Neutrophil (primary cell): Measurements from ENCODE around the gene CNTNAP2.

Experiments used
- H3K27ac ChIP-seq: fragments of 200-600 bp; sonication (generic); 2 replicates; pipeline ENCODE4 v1.5.1; 2016; ENCODE audit warnings: mild to moderate bottlenecking, moderate library complexity
- H3K27me3 ChIP-seq: fragments of 200-600 bp; sonication (generic); 2 replicates; pipeline ENCODE4 v1.6.0; 2016; ENCODE audit warnings: mild to moderate bottlenecking
- H3K36me3 ChIP-seq: fragments of 200-600 bp; sonication (generic); 2 replicates; pipeline ENCODE4 v1.5.1; 2017
- H3K4me1 ChIP-seq, 2 experiments: fragments of 200-600 bp in 1 of 2; sonication (generic) in 1 of 2; 1 replicate in 1 of 2; 2 replicates in 1 of 2; pipeline versions ENCODE4 v1.5.1 to v1.6.1; 2013 to 2016; ENCODE audit warnings: low read depth in 1 of 2, low read length in 1 of 2, mild to moderate bottlenecking in 1 of 2, moderate library complexity in 1 of 2; ENCODE audit not compliant: control insufficient read depth in 1 of 2, insufficient read depth in 1 of 2
- H3K4me3 ChIP-seq, 2 experiments: fragments of 200-600 bp in 1 of 2; sonication (generic) in 1 of 2; 1 replicate in 1 of 2; 2 replicates in 1 of 2; pipeline ENCODE4 v1.5.1; 2013 to 2016; ENCODE audit warnings: low read depth in 1 of 2, low read length in 1 of 2, mild to moderate bottlenecking in 1 of 2, moderate library complexity in 1 of 2
- H3K9me3 ChIP-seq: fragments of 200-600 bp; sonication (generic); 2 replicates; pipeline ENCODE4 v1.5.1; 2016
- CTCF ChIP-seq: fragments of 200-600 bp; sonication (generic); IDR thresholded peaks from 2 replicates; pipeline ENCODE4 v1.5.1; 2016; ENCODE audit warnings: antibody characterized with exemption

Gene CNTNAP2

GRCh38 chr7:147411096-147411495 is 1294.5 kb downstream of the CNTNAP2 start:
- Histone ChIP-seq H3K4me1 (no peaks in the 10 kb centered on the region), H3K27me3 (no peaks in the 10 kb centered on the region), H3K27ac (no peak overlapping the region), H3K4me3 (no peak overlapping the region), H3K36me3 (no peaks in the 10 kb centered on the region), H3K9me3 (no peaks in the 10 kb centered on the region)
- no peak for TF ChIP-seq CTCF

GRCh38 chr7:147412109-147412508 is 1295.5 kb downstream of the CNTNAP2 start:
- no peak for TF ChIP-seq CTCF
- no peaks in the 10 kb centered on the region for H3K4me1 ChIP-seq
- H3K27me3 ChIP-seq: no peaks in the 10 kb centered on the region
- no peak overlapping the region for H3K27ac ChIP-seq
- no peaks in the 10 kb centered on the region for H3K36me3 ChIP-seq
- H3K9me3 ChIP-seq: no peaks in the 10 kb centered on the region
- no peak overlapping the region for H3K4me3 ChIP-seq

GRCh38 chr7:147412782-147413556 is 1296.4 kb downstream of the CNTNAP2 start:
- Histone ChIP-seq H3K9me3 (no peaks in the 10 kb centered on the region), H3K27me3 (no peaks in the 10 kb centered on the region), H3K4me3 (no peak overlapping the region), H3K27ac (no peak overlapping the region), H3K4me1 (no peaks in the 10 kb centered on the region), H3K36me3 (no peaks in the 10 kb centered on the region)
- no peak for TF ChIP-seq CTCF

- no peaks in the 10 kb centered on the region for H3K4me1 ChIP-seq
- H3K9me3 ChIP-seq: no peaks in the 10 kb centered on the region
- H3K4me3 ChIP-seq: no peak overlapping the region
- no peak overlapping the region for H3K27ac ChIP-seq
- no peaks in the 10 kb centered on the region for H3K36me3 ChIP-seq
- no peak for TF ChIP-seq CTCF
- H3K27me3 ChIP-seq: no peaks in the 10 kb centered on the region
These were observed 1296.9 kb downstream of the CNTNAP2 start for GRCh38 chr7:147413557-147413870.

- Histone ChIP-seq H3K27ac (no peak overlapping the region), H3K27me3 (no peaks in the 10 kb centered on the region), H3K4me3 (no peak overlapping the region), H3K4me1 (no peaks in the 10 kb centered on the region), H3K9me3 (no peaks in the 10 kb centered on the region), H3K36me3 (no peaks in the 10 kb centered on the region)
- no peak for TF ChIP-seq CTCF
These were observed 1299.4 kb downstream of the CNTNAP2 start for GRCh38 chr7:147415991-147416390.
